HCT116 (cell line): ENCODE measurements around the gene NAPA.

Source experiments
- CTCF ChIP-seq, 3 experiments: fragments of 200-600 bp in 1 of 3; sonication (generic) in 1 of 3; IDR thresholded peaks in 2 of 3; conservative IDR thresholded peaks in 1 of 3; 2 replicates each; pipeline ENCODE4 v1.5.1; 2012 to 2017; ENCODE audit warnings: low read depth in 2 of 3, low read length in 2 of 3, antibody characterized with exemption in 1 of 3, borderline replicate concordance in 1 of 3, control low read depth in 1 of 3, mild to moderate bottlenecking in 1 of 3, mixed read lengths in 1 of 3, mixed run types in 1 of 3, moderate library complexity in 1 of 3; ENCODE audit not compliant: insufficient read depth in 1 of 3
- EZH2phosphoT487 ChIP-seq: fragments of 200-600 bp; IDR thresholded peaks from 2 replicates; pipeline ENCODE4 v1.6.1; 2018; ENCODE audit warnings: antibody characterized with exemption, borderline replicate concordance
- JUND ChIP-seq: IDR thresholded peaks from 2 replicates; pipeline ENCODE4 v1.6.1; 2012
- POLR2A ChIP-seq: IDR thresholded peaks from 2 replicates; pipeline ENCODE4 v1.7.0; 2011; ENCODE audit warnings: borderline replicate concordance; ENCODE audit not compliant: insufficient read depth, insufficient read length; ENCODE audit errors: extremely low read depth
- REST ChIP-seq: IDR thresholded peaks from 2 replicates; pipeline ENCODE4 v1.6.1; 2012; ENCODE audit warnings: low read depth

GRCh38 chr19:47511681-47512080 is 3.2 kb downstream of the NAPA start:
- no peak for TF ChIP-seq CTCF (IDR thresholded peaks at IDR 0.05 in 2 of 3, conservative IDR thresholded peaks at IDR 0.05 in 1 of 3; ENCODE audit: borderline replicate concordance in 1 of 3, insufficient read depth in 1 of 3, low read depth in 2 of 3, low read length in 2 of 3)
- TF ChIP-seq EZH2phosphoT487: no peak
- no peak for TF ChIP-seq POLR2A
- no peak for TF ChIP-seq JUND
- no peak for TF ChIP-seq REST
